HG03064 (cell line): ENCODE measurements around the gene TMEM59.
"Not testable (repeated sequence)": the region's sequence is repeated elsewhere in the genome, so short reads cannot be mapped to it uniquely, and the experiment has no call there.

Experiments
- ATAC-seq: cut with Tn5 transposase; IDR thresholded peaks from one replicate; pipeline ENCODE4 v1.9.1; 2021; ENCODE audit warnings: low read depth; ENCODE audit not compliant: unreplicated experiment

TMEM59 gene

GRCh38 chr1:54053745-54054437, 887 bp upstream of the TMEM59 start:
- no peak for ATAC-seq

DNA sequence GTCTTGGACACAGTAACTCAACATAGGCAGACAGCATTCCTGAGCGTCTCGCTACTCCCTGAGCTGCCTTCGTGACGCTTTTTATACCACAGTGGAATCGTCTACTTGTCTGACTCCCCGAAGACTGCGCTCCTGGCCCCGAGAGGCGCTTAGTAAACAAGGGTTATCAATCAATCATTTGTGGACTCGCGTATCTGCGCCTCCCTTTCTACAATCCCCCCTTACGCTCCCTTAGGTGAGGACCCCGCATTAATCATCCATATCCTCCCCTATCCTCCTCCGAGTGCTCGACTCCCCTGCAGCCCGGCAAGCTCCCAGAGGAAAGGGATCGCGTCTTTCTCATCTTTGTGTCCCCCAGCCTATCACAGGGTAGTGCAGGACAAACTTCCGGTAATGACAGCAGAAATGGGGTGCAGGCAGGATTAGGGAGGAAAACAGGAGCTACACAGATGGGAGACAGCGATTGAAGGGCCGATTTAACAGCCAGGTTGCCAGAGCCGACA, 522 bp downstream of the TMEM59 start:
- no peak for ATAC-seq

DNA sequence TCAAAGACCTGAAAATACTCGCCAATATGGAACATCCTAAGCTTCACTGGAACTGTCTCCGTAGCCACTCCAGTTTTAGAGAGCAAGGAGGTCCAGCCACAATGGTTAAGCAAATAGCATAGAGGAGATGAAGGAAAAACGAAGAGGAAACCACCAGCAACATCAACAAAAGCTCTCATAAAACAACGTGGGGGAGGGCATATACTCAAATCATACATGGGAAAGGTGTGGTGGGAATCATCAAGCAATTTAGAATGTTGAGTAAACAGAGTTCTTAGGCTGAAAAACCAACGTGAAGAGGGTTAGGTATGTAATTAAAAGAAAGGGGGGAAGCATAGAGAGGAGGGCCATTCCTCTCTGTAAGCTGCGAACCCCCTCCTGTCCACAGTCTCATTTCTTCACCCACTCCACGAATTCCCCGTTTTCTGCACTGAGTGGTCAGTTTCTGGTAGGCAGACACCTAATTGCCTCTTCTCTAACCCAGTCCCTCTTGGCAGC, 1.0 kb downstream of the TMEM59 start:
- no peak for ATAC-seq

DNA sequence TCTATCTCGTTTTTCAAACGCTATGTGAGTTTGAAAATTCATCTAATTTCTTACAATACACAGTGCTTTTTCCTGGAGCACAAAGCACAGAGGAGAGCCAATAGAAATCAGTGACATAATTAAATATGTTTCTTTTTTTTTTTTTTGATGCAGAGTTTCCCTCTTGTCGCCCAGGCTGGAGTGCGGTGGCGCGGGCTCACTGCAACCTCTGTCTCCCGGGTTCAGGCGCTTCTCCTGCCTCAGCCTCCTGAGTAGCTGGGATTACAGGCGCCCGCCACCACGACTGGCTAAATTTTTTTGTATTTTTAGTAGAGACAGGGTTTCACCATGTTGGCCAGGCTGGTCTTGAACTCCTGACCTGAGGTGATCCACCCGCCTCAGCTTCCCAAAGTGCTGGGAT, 2.6 kb downstream of the TMEM59 start:
- not testable (repeated sequence) for ATAC-seq

GRCh38 chr1:54047384-54048305, 5.4 kb downstream of the TMEM59 start:
- no peak for ATAC-seq

GRCh38 chr1:54046671-54047383, 6.2 kb downstream of the TMEM59 start:
- no peak for ATAC-seq

- ATAC-seq: no peak
Measured at GRCh38 chr1:54045496-54045895, 7.5 kb downstream of the TMEM59 start.

DNA sequence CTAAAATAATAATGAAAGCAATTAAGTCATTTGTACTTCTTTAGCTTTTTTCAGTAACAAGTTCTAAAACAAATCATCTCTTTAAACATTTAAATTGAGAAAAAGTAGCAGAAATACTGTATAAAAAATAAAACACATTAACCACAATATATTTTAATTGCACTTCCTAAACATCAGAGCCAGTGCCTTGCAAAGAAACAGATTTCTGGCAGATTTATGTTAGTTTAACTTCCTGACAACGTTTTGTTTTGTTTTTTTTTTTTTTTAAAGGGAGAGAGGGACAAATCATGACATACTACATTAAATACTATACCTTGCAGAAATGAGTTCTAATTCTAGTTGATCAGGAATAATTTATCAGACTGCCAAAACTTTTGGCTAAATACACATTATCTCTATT, 11.2 kb downstream of the TMEM59 start:
- no peak for ATAC-seq

- no peak for ATAC-seq
Measured at GRCh38 chr1:54037476-54037875, 15.5 kb downstream of the TMEM59 start.

GRCh38 chr1:54028306-54029251, 24.4 kb downstream of the TMEM59 start:
- no peak for ATAC-seq

GRCh38 chr1:54027848-54028247, 25.2 kb downstream of the TMEM59 start:
- ATAC-seq: no peak

DNA sequence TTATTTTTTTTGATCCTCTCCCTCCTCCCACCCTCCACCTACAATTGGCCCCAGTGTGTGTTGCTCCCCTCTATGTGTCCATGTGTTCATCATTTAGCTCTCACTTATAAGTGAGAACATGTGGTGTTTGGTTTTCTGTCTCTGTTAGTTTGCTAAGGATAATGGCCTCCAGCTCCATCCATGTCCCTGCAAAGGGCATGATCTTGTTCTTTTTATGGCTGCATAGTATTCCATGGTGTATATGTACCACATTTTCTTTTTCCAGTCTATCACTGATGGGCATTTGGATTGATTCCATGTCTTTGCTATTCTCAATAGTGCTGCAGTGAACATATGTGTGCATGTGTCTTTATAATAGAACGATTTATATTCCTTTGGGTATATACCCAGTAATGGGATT, 28.2 kb downstream of the TMEM59 start:
- ATAC-seq: not testable (repeated sequence)

DNA sequence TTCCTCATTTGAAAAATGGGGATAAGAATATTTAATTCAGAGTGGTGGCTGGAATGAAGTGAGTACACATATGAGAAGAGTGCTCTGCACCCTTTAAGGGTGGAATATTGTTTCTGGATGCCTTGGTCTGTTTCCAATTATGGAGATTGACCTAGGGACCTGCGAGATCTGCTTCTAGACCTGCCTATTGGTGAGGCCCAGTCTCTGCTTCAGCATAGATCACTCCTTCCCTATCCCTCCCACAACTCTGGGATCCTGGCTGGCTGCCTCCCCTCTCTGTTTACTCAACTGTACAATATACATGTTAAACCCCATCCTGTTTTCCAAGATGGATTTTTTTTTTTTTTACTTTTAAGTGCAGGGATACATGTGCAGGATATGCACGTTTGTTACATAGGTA, 28.6 kb downstream of the TMEM59 start:
- ATAC-seq: no peak

GRCh38 chr1:54019562-54020176, 33.3 kb downstream of the TMEM59 start:
- ATAC-seq: not testable (repeated sequence)

- no peak for ATAC-seq
Measured at GRCh38 chr1:54018635-54019034, 34.4 kb downstream of the TMEM59 start.

DNA sequence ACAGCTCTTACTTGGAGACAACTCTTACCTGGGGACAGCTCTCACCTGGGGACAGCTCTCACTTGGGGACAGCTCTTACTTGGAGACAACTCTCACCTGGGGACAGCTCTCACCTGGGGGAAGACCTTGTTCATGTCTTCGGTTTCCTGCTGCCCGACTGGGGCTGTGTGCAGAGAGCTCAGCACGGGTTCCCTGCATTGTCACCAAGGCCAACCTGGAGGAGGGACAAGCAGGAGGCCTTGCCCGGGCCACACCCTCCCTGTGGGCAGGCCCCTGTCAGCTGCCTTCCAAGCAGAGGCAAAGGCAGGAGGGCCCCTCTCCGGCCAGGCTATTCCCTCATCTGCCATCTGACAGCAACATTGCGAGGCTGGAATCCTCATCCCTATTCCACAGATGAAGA, 35.0 kb downstream of the TMEM59 start, which contains the start of gene LDLRAD1:
LDLRAD1 (minus strand) TSS at position 208 of the 400 bp plus-strand sequence; CDS start at position 134, 74 bp downstream.
- no peak for ATAC-seq

- no peak for ATAC-seq
Measured at GRCh38 chr1:54016343-54017282, 36.4 kb downstream of the TMEM59 start.

GRCh38 chr1:54014009-54014629, 38.9 kb downstream of the TMEM59 start:
- ATAC-seq: no peak
